Nephron (organoid): Measurements from ENCODE around the gene OR2T33.
"Not testable (repeated sequence)": the region's sequence is repeated elsewhere in the genome, so short reads cannot be mapped to it uniquely, and the experiment has no call there.

ENCODE experiments used
- H3K27ac Mint-ChIP-seq, 3 experiments: 2 replicates each; pipeline ENCODE4 v1.8.0; 2020; ENCODE audit warnings: mixed read lengths in 3 of 3, mild to moderate bottlenecking in 2 of 3, moderate library complexity in 1 of 3
- H3K27me3 Mint-ChIP-seq: 2 replicates; pipeline ENCODE4 v1.8.0; 2021; ENCODE audit warnings: low read depth, mild to moderate bottlenecking, moderate library complexity, mixed read lengths
- H3K36me3 Mint-ChIP-seq: 2 replicates; pipeline ENCODE4 v1.8.0; 2020; ENCODE audit warnings: low read depth, mixed read lengths
- H3K4me1 Mint-ChIP-seq: 2 replicates; pipeline ENCODE4 v1.8.0; 2020; ENCODE audit warnings: mixed read lengths
- H3K4me3 Mint-ChIP-seq, 3 experiments: 2 replicates each; pipeline ENCODE4 v1.8.0; 2020; ENCODE audit warnings: mild to moderate bottlenecking in 3 of 3, mixed read lengths in 3 of 3, moderate library complexity in 2 of 3
- H3K9me3 Mint-ChIP-seq: 2 replicates; pipeline ENCODE4 v1.8.0; 2020; ENCODE audit warnings: mixed read lengths
- TF ChIP-seq, protein P1 (sequence below), 3 experiments: fragments of 200-600 bp; sonication (generic); IDR thresholded peaks; one replicate each; pipeline ENCODE4 v1.5.0; 2021; ENCODE audit warnings: antibody characterized with exemption in 3 of 3; ENCODE audit not compliant: unreplicated experiment in 3 of 3

OR2T33 gene, protein sequence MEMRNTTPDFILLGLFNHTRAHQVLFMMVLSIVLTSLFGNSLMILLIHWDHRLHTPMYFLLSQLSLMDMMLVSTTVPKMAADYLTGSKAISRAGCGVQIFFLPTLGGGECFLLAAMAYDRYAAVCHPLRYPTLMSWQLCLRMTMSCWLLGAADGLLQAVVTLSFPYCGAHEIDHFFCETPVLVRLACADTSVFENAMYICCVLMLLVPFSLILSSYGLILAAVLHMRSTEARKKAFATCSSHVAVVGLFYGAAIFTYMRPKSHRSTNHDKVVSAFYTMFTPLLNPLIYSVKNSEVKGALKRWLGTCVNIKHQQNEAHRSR

GRCh38 chr1:248277876-248278275 lies at the start of gene OR2T33:
OR2T33 (minus strand) TSS chr1:248277976; CDS start chr1:248273814, 4,162 bp downstream.
- Mint-ChIP-seq H3K9me3 (peaks cover 34% of the 10 kb centered on the region), H3K27ac (no peak within 1 kb of the TSS), H3K4me1 (no peaks in the 10 kb centered on the region), H3K36me3 (no peaks in the 10 kb centered on the region), H3K27me3 (no peaks in the 10 kb centered on the region), H3K4me3 (no peak within 1 kb of the TSS)
- TF ChIP-seq, protein P1, sequence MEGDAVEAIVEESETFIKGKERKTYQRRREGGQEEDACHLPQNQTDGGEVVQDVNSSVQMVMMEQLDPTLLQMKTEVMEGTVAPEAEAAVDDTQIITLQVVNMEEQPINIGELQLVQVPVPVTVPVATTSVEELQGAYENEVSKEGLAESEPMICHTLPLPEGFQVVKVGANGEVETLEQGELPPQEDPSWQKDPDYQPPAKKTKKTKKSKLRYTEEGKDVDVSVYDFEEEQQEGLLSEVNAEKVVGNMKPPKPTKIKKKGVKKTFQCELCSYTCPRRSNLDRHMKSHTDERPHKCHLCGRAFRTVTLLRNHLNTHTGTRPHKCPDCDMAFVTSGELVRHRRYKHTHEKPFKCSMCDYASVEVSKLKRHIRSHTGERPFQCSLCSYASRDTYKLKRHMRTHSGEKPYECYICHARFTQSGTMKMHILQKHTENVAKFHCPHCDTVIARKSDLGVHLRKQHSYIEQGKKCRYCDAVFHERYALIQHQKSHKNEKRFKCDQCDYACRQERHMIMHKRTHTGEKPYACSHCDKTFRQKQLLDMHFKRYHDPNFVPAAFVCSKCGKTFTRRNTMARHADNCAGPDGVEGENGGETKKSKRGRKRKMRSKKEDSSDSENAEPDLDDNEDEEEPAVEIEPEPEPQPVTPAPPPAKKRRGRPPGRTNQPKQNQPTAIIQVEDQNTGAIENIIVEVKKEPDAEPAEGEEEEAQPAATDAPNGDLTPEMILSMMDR (IDR thresholded peaks at IDR 0.05; ENCODE audit: unreplicated experiment in 3 of 3): no peak

DNA sequence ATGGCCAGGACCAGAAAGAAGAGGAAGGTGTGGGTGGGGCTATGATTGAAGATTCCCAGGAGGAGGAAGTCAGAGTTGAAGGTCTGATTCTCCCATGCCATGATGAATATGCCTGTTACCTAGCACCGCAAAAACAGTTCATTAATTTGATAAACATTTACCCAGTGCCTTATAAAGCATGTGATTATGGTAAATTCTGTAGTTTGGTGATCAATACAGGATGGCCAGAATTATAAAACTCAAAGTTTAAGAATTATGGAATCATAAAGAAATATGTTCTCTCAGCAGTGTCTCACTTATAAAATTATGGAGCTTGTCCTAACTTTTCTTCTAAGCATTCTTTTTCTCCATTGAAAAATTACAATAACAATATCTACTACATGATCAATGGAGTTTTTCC lies 46.7 kb upstream of the OR2T33 start, which contains the start of gene OR2M7:
TSS of gene OR2M7 (minus strand) at position 101 of the 400 bp plus-strand sequence. CDS start at position 101, 0 bp downstream.
- peaks cover 46% of the 10 kb centered on the region for H3K9me3 Mint-ChIP-seq
- H3K27ac Mint-ChIP-seq: no peak within 1 kb of the TSS
- H3K4me3 Mint-ChIP-seq: no peak within 1 kb of the TSS
- TF ChIP-seq, protein P1 (IDR thresholded peaks at IDR 0.05; ENCODE audit: unreplicated experiment in 3 of 3): no peak
- no peaks in the 10 kb centered on the region for H3K4me1 Mint-ChIP-seq
- H3K27me3 Mint-ChIP-seq: no peaks in the 10 kb centered on the region
- no peaks in the 10 kb centered on the region for H3K36me3 Mint-ChIP-seq

DNA sequence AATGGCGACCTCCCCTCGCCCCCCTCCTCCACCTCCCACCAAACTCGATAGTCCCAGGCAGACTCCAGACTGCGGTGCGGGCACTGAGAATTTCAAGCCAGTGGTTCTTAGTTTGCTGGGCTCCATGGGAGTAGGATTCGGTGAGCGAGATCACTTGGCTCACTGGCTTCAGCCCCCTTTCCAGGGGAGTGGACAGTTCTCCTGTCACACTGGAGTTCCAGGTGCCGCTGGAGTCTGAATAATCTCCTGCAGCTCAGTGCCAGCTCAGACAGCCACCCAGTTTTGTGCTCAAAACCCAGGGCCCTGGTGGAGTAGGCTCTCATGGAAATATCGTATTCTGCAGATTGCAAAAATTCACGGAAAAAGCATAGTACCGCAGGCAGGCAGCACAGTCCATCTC lies 39.0 kb upstream of the OR2T33 start:
- no peaks in the 10 kb centered on the region for H3K27me3 Mint-ChIP-seq
- TF ChIP-seq, protein P1 (IDR thresholded peaks at IDR 0.05; ENCODE audit: unreplicated experiment in 3 of 3): no peak
- H3K4me1 Mint-ChIP-seq: no peaks in the 10 kb centered on the region
- H3K4me3 Mint-ChIP-seq: no peak overlapping the region
- H3K9me3 Mint-ChIP-seq: peaks cover 74% of the 10 kb centered on the region
- H3K27ac Mint-ChIP-seq: no peak overlapping the region
- H3K36me3 Mint-ChIP-seq: no peaks in the 10 kb centered on the region

GRCh38 chr1:248306740-248307139 lies 29.0 kb upstream of the OR2T33 start:
- H3K4me1 Mint-ChIP-seq, H3K36me3 Mint-ChIP-seq, H3K27me3 Mint-ChIP-seq, H3K4me3 Mint-ChIP-seq, H3K27ac Mint-ChIP-seq: not testable (repeated sequence)
- H3K9me3 Mint-ChIP-seq: peaks cover 43% of the 10 kb centered on the region

DNA sequence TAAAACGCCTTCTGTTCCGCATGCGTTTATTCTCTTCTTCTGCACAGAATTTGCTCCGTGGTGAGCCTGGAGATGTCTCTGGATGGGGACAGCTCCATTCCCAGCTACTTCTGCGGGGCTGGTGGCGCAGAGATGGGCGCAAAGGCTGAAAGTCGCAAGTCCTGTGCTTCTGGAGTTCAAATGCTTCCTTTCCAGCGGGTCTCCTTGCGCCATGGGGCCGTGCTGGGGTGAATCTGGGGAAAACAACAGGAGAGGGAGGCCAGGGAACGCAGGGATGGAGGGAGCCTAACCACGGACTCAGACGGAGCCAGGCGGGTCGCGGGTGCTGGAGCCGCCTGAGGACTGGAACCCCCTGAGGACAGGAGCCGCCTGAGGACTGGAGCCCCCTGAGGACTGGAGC lies 28.3 kb upstream of the OR2T33 start:
- Mint-ChIP-seq H3K36me3 (no peaks in the 10 kb centered on the region), H3K4me1 (no peaks in the 10 kb centered on the region), H3K4me3 (no peak overlapping the region), H3K27ac (no peak overlapping the region), H3K9me3 (peaks cover 44% of the 10 kb centered on the region), H3K27me3 (no peaks in the 10 kb centered on the region)
- TF ChIP-seq, protein P1 (IDR thresholded peaks at IDR 0.05; ENCODE audit: unreplicated experiment in 3 of 3): no peak

- not testable (repeated sequence) for H3K4me1 Mint-ChIP-seq, H3K36me3 Mint-ChIP-seq, H3K27ac Mint-ChIP-seq, H3K4me3 Mint-ChIP-seq, H3K27me3 Mint-ChIP-seq
- H3K9me3 Mint-ChIP-seq: peaks cover 43% of the 10 kb centered on the region
Observed at GRCh38 chr1:248305672-248306071, 27.9 kb upstream of the OR2T33 start.

DNA sequence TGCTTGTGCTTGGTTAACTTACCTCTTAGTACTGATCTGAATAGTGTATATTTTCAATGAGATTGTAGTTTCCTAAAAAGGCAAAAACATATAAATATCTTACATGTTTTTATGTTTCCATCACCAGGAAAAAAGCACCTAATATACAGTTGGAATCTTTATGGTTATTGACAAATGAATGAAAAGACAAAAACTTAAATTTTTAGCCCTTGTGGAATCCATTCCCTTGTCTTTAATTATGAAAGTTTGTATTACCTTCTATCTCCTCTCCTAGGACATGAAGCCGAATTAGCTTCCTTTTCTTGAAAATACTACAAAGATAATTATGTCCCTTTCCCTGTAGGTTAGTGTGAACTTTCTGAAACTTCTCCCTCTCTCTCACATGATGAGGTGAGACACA lies 25.5 kb upstream of the OR2T33 start, which contains the start of gene OR2T12:
TSS of gene OR2T12 (minus strand) at position 101 of the 400 bp plus-strand sequence. CDS start 7,846 bp downstream, outside the sequence.
- H3K4me1 Mint-ChIP-seq: no peaks in the 10 kb centered on the region

More for the DNA sequence above, 25.5 kb upstream of the OR2T33 start, which contains the start of gene OR2T12:
- no peak within 1 kb of the TSS for H3K4me3 Mint-ChIP-seq
- TF ChIP-seq, protein P1 (IDR thresholded peaks at IDR 0.05; ENCODE audit: unreplicated experiment in 3 of 3): no peak
- H3K27ac Mint-ChIP-seq: no peak within 1 kb of the TSS
- H3K36me3 Mint-ChIP-seq: no peaks in the 10 kb centered on the region
- no peaks in the 10 kb centered on the region for H3K27me3 Mint-ChIP-seq
- H3K9me3 Mint-ChIP-seq: peaks cover 43% of the 10 kb centered on the region
